ENCODE measurements around the gene ARHGAP10.

ARHGAP10 gene

GRCh38 chr4:147755561-147756295 is 23.8 kb downstream of the ARHGAP10 start:
- Mint-ChIP-seq H3K27ac (peak overlapping the region; percentile 38), H3K36me3 (ENCODE audit: low read depth) (peaks cover 17% of the 10 kb centered on the region), H3K4me1 (peaks cover 38% of the 10 kb centered on the region), H3K9me3 (no peaks in the 10 kb centered on the region), H3K4me3 (no peak overlapping the region), H3K27me3 (ENCODE audit: low read depth, poor library complexity) (peaks cover 4% of the 10 kb centered on the region)
- no peak for TF ChIP-seq CTCF (IDR thresholded peaks at IDR 0.05)
- no peak for DNase-seq

DNA sequence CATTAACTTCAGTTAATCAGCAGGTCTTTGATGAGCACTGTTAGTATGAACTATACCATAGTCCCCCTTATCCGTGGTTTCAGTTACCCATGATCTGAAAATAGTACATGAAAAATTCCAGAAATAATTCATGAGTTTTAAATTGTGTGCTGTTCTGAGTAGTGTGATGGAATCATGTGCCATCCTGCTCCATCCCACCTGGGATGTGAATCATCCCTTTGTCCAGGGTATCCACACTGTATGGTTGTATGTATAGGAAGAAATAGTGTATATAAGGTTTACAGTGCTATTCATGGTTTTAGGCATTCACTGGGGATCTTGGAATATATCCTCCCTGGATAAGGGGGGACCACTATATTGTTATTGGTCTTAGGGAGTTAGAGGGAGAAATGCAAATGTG is 24.5 kb downstream of the ARHGAP10 start:
- Mint-ChIP-seq H3K36me3 (ENCODE audit: low read depth) (peaks cover 19% of the 10 kb centered on the region), H3K9me3 (no peaks in the 10 kb centered on the region), H3K4me1 (peaks cover 33% of the 10 kb centered on the region), H3K4me3 (no peak overlapping the region), H3K27ac (peak overlapping the region; percentile 20), H3K27me3 (ENCODE audit: low read depth, poor library complexity) (peaks cover 4% of the 10 kb centered on the region)
- no peak for DNase-seq
- no peak for TF ChIP-seq CTCF (IDR thresholded peaks at IDR 0.05)

DNA sequence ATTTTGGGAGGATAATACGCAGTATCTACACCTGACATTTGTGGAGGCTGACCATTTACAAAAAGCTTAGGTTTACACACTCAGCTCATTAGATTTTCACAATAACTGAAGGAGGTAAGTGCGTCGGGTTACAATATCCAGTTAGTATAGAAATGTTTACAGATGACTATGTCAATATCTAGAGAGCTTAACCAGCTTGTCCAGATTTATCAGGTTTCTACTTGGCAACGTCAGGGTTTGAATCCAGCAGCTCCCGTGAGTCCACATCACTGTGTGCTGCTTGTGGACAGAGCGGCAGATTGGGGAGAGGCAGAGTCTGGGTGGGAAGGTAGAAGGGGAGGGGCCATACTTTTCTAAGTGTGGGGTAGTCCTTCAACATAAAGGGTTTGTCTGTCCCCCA is 28.3 kb downstream of the ARHGAP10 start:
- Mint-ChIP-seq H3K4me1 (peaks cover 32% of the 10 kb centered on the region), H3K4me3 (no peak overlapping the region), H3K9me3 (no peaks in the 10 kb centered on the region), H3K27ac (peak overlapping the region; percentile 76), H3K27me3 (ENCODE audit: low read depth, poor library complexity) (peaks cover 4% of the 10 kb centered on the region), H3K36me3 (ENCODE audit: low read depth) (peaks cover 38% of the 10 kb centered on the region)
- no peak for DNase-seq
- no peak for TF ChIP-seq CTCF (IDR thresholded peaks at IDR 0.05)

DNA sequence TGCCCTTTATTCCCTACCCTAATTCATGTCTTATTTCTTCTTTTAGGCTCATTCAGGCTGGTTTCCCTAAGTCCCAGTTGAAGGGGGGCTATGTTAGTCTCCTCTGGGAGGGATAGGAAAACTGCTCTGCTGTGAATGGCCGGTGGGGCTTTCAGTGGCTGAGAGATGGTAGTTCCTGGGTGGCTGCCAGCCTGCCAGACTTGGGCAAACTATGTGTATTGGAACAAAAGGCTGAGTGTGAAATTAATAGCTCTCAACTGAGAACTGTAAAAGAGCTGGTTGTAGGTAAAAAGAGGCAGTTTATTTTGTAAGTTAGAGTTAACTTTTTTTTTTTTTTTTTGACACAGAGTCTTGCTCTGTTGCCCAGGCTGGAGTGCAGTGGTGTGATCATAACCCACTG is 28.8 kb downstream of the ARHGAP10 start:
- H3K4me1 Mint-ChIP-seq = peaks cover 27% of the 10 kb centered on the region
- TF ChIP-seq CTCF (IDR thresholded peaks at IDR 0.05) = no peak
- H3K27me3 Mint-ChIP-seq (ENCODE audit: low read depth, poor library complexity) = peaks cover 4% of the 10 kb centered on the region
- H3K36me3 Mint-ChIP-seq (ENCODE audit: low read depth) = peaks cover 42% of the 10 kb centered on the region
- peak overlapping the region; percentile 76 for H3K27ac Mint-ChIP-seq
- H3K9me3 Mint-ChIP-seq = no peaks in the 10 kb centered on the region
- no peak overlapping the region for H3K4me3 Mint-ChIP-seq
- DNase-seq = no peak

GRCh38 chr4:147761218-147761883 is 29.5 kb downstream of the ARHGAP10 start:
- H3K27me3 Mint-ChIP-seq (ENCODE audit: low read depth, poor library complexity) = peaks cover 4% of the 10 kb centered on the region
- no peak for DNase-seq
- H3K4me1 Mint-ChIP-seq = peaks cover 21% of the 10 kb centered on the region
- no peak overlapping the region for H3K4me3 Mint-ChIP-seq
- no peaks in the 10 kb centered on the region for H3K9me3 Mint-ChIP-seq
- peaks cover 40% of the 10 kb centered on the region for H3K36me3 Mint-ChIP-seq (ENCODE audit: low read depth)
- TF ChIP-seq CTCF (IDR thresholded peaks at IDR 0.05) = no peak
- peak overlapping the region; percentile 59 for H3K27ac Mint-ChIP-seq

Measured in nephron progenitor cell (in vitro differentiated cells).